OCI-LY7 (cell line): Measurements from ENCODE around the gene PFKFB2.

Experiments
- CTCF ChIP-seq: fragments of 200-600 bp; sonication (generic); conservative IDR thresholded peaks from 2 replicates; pipeline ENCODE4 v1.5.1; 2014; ENCODE audit warnings: mild to moderate bottlenecking, antibody characterized with exemption, low read length, moderate library complexity, mixed read lengths
- EZH2phosphoT487 ChIP-seq: fragments of 200-600 bp; sonication (generic); IDR thresholded peaks from 2 replicates; pipeline ENCODE4 v1.6.1; 2018; ENCODE audit warnings: low read depth, borderline replicate concordance, mild to moderate bottlenecking, mixed run types, antibody characterized with exemption, low read length, moderate library complexity, mixed read lengths

- TF ChIP-seq CTCF (no peak), EZH2phosphoT487 (no peak)
These were observed 45.6 kb upstream of the PFKFB2 start for GRCh38 chr1:207007352-207008033.
